OCI-LY3 (cell line): ENCODE results near the gene CERS6.
"Not testable (repeated sequence)": the region's sequence is repeated elsewhere in the genome, so short reads cannot be mapped to it uniquely, and the experiment has no call there.

ENCODE experiments used
- H2AFZ ChIP-seq: fragments of 200-600, 300-600 bp; shearing (Covaris generic); 2 replicates; pipeline ENCODE4 v1.6.0; 2014; ENCODE audit warnings: antibody characterized with exemption, low read depth, low read length
- H3K27ac ChIP-seq: fragments of 200-600, 300-600 bp; sonication (generic); 2 replicates; pipeline ENCODE4 v1.5.1; 2014; ENCODE audit warnings: mild to moderate bottlenecking, low read length, moderate library complexity, mixed read lengths
- H3K27me3 ChIP-seq: fragments of 200-600, 300-600 bp; sonication (generic); 2 replicates; pipeline ENCODE4 v1.6.1; 2014; ENCODE audit warnings: low read depth, low read length, mixed read lengths
- H3K36me3 ChIP-seq: fragments of 200-600, 300-600 bp; sonication (generic); replicated peaks from 2 replicates; pipeline ENCODE3; 2014; ENCODE audit warnings: low read depth, low read length, mixed read lengths
- H3K4me1 ChIP-seq: fragments of 300-600, 200-600 bp; sonication (generic); 2 replicates; pipeline ENCODE4 v1.6.1; 2014; ENCODE audit warnings: low read length, mixed read lengths
- H3K4me2 ChIP-seq: fragments of 200-600, 300-600 bp; sonication (generic); 2 replicates; pipeline ENCODE4 v1.6.1; 2014; ENCODE audit warnings: low read length, mixed read lengths
- H3K4me3 ChIP-seq: fragments of 300-600, 200-600 bp; sonication (generic); 2 replicates; pipeline ENCODE4 v1.5.1; 2014; ENCODE audit warnings: antibody characterized with exemption, mild to moderate bottlenecking, low read length, moderate library complexity
- H3K79me2 ChIP-seq: fragments of 300-600, 200-600 bp; shearing (Covaris generic); 2 replicates; pipeline ENCODE4 v1.6.1; 2014; ENCODE audit warnings: mild to moderate bottlenecking, low read length, mixed read lengths
- H3K9ac ChIP-seq: fragments of 300-600, 200-600 bp; shearing (Covaris generic); 2 replicates; pipeline ENCODE4 v1.6.0; 2014; ENCODE audit warnings: mild to moderate bottlenecking, low read length, moderate library complexity
- H3K9me3 ChIP-seq: fragments of 200-600, 300-600 bp; shearing (Covaris generic); 2 replicates; pipeline ENCODE4 v1.6.1; 2014; ENCODE audit warnings: low read length, mixed read lengths; ENCODE audit not compliant: insufficient read depth
- H4K20me1 ChIP-seq: fragments of 200-600, 300-600 bp; sonication (generic); 2 replicates; pipeline ENCODE4 v1.6.1; 2016; ENCODE audit warnings: low read length, mixed read lengths; ENCODE audit not compliant: insufficient read depth
- CTCF ChIP-seq: fragments of 200-600, 300-600 bp; sonication (generic); IDR thresholded peaks from 2 replicates; pipeline ENCODE4 v1.5.1; 2014; ENCODE audit warnings: antibody characterized with exemption, low read length, low read depth
- EZH2phosphoT487 ChIP-seq: fragments of 200-600 bp; shearing (Covaris generic); IDR thresholded peaks from 2 replicates; pipeline ENCODE4 v1.6.1; 2018; ENCODE audit warnings: antibody characterized with exemption, mixed run types, low read depth

CERS6 gene, protein sequence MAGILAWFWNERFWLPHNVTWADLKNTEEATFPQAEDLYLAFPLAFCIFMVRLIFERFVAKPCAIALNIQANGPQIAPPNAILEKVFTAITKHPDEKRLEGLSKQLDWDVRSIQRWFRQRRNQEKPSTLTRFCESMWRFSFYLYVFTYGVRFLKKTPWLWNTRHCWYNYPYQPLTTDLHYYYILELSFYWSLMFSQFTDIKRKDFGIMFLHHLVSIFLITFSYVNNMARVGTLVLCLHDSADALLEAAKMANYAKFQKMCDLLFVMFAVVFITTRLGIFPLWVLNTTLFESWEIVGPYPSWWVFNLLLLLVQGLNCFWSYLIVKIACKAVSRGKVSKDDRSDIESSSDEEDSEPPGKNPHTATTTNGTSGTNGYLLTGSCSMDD

DNA sequence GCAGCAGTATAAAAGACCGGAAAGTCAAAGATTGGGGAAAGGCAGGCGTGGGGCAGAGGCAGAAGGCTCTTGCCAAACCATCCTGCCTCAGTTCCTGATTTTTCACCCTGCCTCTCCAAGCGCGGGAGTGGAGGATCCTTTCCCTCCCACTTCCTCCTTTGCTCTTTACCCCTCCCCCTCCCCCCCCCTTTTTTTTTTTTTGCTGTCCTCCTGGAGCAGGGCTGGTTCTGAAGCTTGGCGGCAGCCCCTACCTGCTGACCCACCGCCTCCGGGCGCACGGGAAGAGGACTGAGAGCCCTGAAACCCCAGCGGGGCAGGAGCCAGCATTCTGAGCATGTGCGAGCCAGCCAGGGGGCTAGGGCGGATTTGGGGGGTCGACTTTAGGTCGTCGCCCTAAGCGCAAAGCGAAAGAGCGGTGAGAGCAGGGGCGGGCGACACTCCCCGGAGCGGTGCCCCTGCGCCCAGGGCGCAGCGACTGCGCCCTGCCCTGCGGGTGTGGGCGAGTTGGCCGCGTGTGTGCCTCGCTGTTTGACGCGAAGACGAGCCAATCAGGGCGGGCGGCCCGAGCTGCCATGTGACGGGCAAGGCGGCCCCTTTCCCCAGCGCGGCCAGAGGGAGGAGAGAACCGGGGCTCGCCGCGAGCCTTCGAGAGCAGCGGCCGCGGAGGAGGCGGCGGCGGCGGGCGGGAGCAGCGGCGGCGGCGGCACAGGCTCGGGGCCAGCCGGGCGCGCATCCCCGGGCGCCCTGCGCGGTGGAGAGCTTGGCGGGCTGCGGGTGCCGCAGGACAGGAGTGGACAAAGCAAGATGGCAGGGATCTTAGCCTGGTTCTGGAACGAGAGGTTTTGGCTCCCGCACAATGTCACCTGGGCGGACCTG is at the start of gene CERS6:
Gene CERS6 (plus strand): TSS at position 628 of the 876 bp plus-strand sequence. CDS start 177 bp downstream, at position 805.
- no peaks in the 10 kb centered on the region for H3K27me3 ChIP-seq
- H3K4me2 ChIP-seq, result peak within 1 kb of the TSS; percentile 98
- H3K4me3 ChIP-seq, result peak within 1 kb of the TSS; percentile 88
- H3K4me1 ChIP-seq, result peaks cover 20% of the 10 kb centered on the region
- peaks cover 39% of the 10 kb centered on the region for H3K79me2 ChIP-seq
- H2AFZ ChIP-seq, result peak within 1 kb of the TSS; percentile 94
- H3K9ac ChIP-seq, result peak within 1 kb of the TSS; percentile 90
- TF ChIP-seq CTCF (no peak), EZH2phosphoT487 (no peak)
- no peaks in the 10 kb centered on the region for H3K9me3 ChIP-seq
- H3K27ac ChIP-seq, result peak within 1 kb of the TSS; percentile 43
- peaks cover 20% of the 10 kb centered on the region for H4K20me1 ChIP-seq
- no peaks in the 10 kb centered on the region for H3K36me3 ChIP-seq

DNA sequence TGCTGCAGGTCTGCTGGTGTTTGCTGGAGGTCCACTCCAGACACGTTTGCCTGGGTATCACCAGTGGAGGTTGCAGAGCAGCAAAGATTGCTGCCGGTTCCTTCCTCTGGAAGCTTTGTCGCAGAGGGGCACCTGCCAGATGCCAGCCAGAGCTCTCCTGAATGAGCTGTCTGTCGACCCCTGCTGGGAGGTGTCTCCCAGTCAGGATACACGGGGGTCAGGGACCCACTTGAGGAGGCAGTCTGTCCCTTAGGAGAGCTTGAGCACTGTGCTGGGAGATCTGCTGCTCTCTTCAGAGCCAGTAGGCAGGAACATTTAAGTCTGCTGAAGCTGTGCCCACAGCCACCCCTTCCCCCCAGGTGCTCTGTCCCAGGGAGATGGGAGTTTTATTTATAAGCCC is 43.8 kb upstream of the CERS6 start:
- not testable (repeated sequence) for H3K27ac ChIP-seq, H3K4me2 ChIP-seq, H3K9ac ChIP-seq, H4K20me1 ChIP-seq, H3K4me3 ChIP-seq, H2AFZ ChIP-seq, H3K27me3 ChIP-seq, H3K79me2 ChIP-seq, H3K4me1 ChIP-seq, H3K36me3 ChIP-seq
- H3K9me3 ChIP-seq, result peaks cover 11% of the 10 kb centered on the region; the same call in 1 of the 2 replicates

GRCh38 chr2:168413101-168413500 is 43.0 kb upstream of the CERS6 start:
- not testable (repeated sequence) for H3K79me2 ChIP-seq, H3K27me3 ChIP-seq, H3K4me2 ChIP-seq, H4K20me1 ChIP-seq, H2AFZ ChIP-seq, H3K9me3 ChIP-seq, H3K36me3 ChIP-seq, H3K27ac ChIP-seq, H3K4me3 ChIP-seq, H3K4me1 ChIP-seq, H3K9ac ChIP-seq

DNA sequence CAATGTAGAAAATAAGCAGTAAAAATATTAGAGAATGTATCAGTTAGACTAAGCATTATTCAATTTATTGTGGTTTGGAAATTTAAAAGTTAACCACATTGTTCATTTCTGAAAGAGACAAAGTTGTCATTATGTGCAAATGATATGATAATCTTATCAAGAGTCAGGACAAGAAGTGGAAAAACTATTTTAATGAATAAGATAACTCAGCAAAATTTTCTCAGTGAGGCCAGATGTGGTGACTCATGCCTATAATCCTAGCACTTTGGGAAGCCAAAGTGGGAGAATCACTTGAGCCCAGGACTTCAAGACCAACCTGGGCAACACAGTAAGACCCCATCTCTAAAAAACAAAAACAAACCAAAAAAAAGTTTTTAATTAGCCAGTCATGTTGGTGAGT is 39.5 kb upstream of the CERS6 start:
- Histone ChIP-seq H3K9ac (no peak overlapping the region), H3K79me2 (no peaks in the 10 kb centered on the region), H3K27me3 (no peaks in the 10 kb centered on the region), H3K27ac (no peak overlapping the region), H3K4me2 (no peak overlapping the region), H4K20me1 (no peaks in the 10 kb centered on the region), H2AFZ (no peak overlapping the region), H3K36me3 (peaks cover 4% of the 10 kb centered on the region), H3K4me3 (no peak overlapping the region), H3K9me3 (peaks cover 11% of the 10 kb centered on the region; the same call in 1 of the 2 replicates), H3K4me1 (peaks cover 10% of the 10 kb centered on the region)
- TF ChIP-seq CTCF (no peak), EZH2phosphoT487 (no peak)

DNA sequence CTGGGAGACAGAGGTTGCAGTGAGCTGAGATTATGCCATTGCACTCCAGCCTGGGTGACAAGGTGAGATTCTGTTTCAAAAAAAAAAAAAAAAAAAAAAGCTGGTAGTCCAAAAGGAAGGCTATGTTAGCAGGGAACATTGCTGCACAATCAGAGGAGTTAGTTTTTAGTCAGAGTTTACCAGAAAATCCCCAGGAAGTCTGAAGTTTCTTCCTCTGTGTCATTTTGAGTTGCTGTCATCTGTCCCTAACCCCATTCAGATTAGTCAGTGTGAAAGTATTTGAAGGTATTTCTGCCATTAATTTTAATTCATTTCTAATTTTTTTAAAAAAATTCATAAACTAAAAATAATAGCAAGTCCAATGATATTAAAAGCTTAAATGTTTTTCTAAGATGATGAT is 33.5 kb upstream of the CERS6 start:
- Histone ChIP-seq H3K4me1 (peaks cover 50% of the 10 kb centered on the region), H3K9me3 (peaks cover 18% of the 10 kb centered on the region; the same call in 1 of the 2 replicates), H3K79me2 (no peaks in the 10 kb centered on the region), H3K4me2 (peak overlapping the region; percentile 7; the same call in 1 of the 2 replicates), H3K4me3 (no peak overlapping the region), H4K20me1 (no peaks in the 10 kb centered on the region), H3K36me3 (peaks cover 19% of the 10 kb centered on the region), H3K9ac (no peak overlapping the region), H3K27me3 (no peaks in the 10 kb centered on the region), H2AFZ (no peak overlapping the region), H3K27ac (peak overlapping the region; percentile 51)
- no peak for TF ChIP-seq EZH2phosphoT487
- no peak for TF ChIP-seq CTCF
